Fibroblast of peridontal ligament (primary cell): ENCODE measurements around the gene NUDT11.
"Not testable (repeated sequence)": the region's sequence is repeated elsewhere in the genome, so short reads cannot be mapped to it uniquely, and the experiment has no call there.

ENCODE experiments used
- DNase-seq: peaks from one replicate; pipeline ENCODE4 v3.0.0-alpha.2; 2010; ENCODE audit errors: extremely low read depth

Gene NUDT11

DNA sequence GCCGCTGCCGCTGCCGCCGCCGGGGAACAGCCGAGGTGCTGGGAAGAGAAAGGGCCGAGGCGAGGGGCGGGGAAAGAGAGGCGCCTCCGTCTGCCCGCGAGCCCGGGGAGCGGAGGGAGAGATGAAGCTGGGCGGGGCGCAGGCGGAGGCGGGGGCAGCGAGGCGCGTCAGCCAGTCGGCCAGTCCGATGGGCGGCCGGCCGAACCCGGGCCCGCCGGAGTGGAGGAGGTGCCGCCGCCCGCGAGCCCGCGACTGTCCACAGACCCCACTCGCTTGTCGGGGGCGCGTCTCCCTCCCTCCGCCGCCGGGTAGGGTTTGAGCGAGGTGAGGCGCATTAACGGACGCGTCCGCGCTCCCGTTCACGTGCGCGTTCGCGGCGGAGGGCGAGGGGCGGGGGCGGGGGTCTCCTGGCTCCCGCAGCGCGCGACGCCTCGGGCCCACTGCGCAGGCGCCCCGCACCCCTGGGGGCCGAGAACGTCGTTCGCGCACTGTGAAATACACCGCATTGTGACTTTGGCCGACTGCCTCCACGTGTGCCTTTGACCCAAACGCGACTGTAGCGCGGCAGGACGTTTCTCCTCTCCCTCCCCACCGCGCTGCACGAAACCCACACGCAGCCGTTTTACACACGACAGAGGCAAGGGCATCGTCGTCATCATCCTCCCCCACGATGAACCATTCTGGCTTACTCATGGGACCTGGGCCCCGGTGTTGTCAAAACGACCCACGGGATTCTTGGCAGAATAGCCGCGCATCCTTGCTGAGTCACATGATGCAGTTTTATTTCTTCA is at the start of gene NUDT11:
Gene NUDT11 (minus strand): TSS at position 92 of the 791 bp plus-strand sequence. CDS start 148 bp downstream, outside the sequence.
- peak; percentile 38 for DNase-seq

DNA sequence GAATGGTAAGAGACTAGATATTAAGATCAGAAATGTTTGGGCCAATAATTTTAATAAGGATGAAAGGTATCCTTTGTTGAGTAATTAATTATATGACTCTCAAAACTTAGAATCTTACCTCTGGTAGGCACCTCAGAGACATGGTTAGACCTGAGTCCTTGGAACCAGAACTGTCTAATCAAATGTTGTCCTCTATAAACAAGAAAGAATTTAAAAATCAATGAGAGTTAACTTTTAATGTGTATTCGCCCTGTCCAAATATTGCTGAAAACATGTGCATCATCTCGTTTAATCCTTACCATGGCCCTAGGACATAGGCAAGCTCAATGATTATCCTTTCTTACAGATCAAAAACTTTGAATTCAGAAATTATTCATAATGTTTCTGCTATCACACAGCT is 24.0 kb upstream of the NUDT11 start:
- DNase-seq: no peak

DNA sequence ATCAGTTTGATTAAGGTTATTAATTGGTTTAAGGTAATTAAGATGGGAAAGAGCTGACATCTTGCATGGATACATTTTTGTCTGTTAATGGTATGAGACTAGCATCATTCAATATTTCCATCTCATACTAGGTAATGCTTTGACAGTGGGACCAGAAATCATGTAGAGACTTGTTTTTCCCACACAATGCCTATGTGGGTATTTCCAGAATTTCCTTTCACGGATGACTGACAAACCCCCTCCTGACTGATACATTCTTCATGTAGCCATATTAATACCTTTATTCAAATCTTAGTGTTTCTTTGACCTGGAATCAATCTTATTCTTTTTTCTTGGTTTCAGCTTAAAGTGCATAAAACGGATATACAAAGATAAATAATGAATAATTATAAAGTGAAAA is 22.7 kb upstream of the NUDT11 start:
- not testable (repeated sequence) for DNase-seq

DNA sequence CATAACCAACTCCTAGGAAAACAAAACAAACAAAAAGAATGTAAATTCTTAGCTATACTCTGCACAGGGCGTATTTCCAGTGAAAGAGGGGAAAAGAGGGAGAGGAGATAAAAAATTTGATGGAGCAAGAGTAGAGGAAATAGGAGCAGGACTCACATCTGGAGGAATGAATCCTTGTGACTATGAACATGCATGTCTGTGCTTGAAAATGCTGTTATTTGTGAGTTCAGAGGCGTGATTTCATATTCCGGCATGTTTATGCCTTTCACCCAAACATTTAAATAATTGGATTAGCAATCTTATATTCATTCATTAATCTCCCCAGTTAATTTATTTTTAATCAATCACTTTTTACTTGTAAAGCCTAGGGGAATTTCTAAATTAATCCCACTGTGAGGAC is 11.2 kb upstream of the NUDT11 start:
- no peak for DNase-seq

DNA sequence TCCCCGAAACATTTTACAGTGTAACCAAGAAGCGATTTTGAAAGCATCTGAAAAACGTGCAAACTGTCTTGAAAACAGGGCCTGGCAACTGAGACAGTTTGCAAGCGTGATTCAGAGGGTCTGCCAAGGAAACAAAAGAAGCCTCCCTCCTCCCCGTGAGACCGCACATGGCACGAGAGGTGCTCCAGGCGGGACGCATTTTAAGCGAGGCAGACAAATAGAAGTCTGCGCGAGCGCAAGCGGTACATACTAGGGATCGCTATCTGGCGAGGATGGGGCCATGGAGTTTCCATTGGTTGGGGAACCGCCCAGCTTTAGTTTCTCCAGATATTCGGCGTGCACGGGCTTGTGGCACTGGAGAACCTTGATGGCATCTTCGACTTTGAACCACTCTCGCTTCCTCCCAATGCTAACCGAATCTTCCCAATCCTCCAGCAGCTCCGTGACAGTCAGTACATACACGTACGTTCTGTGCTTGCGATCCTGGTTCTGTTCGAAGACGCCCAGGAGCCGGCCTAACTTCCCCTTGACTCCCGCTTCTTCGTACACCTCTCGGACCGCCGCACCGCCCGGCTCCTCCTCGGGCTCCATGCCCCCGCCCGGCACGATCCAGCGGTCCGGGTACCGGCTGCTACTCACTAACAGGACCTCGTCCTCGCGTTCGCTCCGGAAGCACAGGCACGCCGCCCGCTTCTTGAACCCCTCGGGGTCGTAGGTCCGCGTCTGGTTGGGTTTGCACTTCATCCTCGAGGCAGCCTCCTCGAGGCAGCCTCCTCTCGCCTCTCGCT is 497 bp downstream of the NUDT11 start:
- DNase-seq: peak; percentile 15

DNA sequence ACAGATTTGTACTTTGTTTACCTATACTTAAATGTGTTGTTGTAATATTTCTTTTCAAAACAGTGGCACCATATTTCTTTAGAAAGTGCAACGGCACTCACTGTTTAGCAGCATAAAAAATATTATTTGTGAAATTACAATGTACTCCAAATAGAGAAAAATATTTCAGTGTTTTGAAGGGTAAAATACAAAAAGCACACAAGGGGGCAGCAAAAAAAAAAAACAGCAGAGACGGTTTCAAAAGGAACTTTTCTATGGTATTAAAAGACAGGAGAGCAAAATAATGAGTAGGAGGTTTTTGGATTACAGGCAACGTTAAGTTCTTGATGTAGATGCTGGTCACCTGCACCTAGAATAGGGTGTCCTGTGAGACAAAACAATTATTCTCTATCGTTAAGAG is 2.0 kb downstream of the NUDT11 start:
- peak; percentile 23 for DNase-seq

DNA sequence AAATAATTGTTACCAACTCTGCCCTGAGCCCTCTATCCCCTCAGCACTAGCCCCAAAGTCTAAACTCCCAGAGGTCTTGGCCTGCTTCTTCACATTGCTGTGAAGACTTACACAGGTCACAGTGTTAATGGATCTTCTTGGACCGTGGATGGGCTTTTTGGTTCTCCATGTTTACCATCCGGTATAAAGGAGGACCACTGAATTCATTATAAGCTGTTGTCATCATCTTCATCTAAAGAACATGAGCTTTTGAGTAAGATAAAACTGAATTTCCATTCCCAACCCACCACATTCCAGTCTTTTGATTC is 8.5 kb downstream of the NUDT11 start:
- DNase-seq: peak; percentile 24

DNA sequence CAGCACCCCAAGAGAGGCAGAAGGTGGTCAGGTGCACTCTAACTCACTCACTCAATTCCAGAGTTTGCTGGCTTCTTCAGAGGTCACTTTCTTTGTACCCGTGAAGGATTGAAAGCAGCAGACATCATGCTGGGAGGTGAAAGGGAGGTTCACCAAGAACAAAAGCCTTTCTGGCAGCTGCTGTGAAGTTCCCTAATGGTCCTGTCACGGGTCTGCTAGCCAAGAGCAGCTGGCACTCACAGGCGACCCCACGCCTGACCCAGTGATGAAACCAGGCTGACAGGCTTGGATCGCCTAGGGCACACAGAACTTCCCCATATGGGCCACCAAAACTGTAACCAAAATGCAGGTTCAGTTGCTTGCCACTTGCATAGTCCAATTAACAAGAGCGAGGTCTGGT is 11.8 kb downstream of the NUDT11 start:
- DNase-seq: no peak

DNA sequence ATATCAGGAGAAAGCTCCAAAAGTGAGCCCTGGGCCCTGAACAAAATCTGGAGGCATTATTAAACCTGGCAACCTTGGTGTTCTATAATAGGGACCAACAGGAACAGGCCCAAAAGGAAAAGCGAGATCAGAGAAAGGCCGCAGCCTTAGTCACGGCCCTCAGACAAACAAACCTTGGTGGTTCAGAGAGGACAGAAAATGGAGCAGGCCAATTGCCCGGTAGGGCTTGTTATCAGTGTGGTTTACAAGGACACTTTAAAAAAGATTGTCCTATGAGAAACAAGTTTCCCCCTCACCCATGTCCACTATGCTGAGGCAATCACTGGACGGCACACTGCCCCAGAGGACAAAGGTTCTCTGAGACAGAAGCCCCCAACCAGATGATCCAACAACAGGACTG is 14.0 kb downstream of the NUDT11 start:
- DNase-seq: not testable (repeated sequence)

DNA sequence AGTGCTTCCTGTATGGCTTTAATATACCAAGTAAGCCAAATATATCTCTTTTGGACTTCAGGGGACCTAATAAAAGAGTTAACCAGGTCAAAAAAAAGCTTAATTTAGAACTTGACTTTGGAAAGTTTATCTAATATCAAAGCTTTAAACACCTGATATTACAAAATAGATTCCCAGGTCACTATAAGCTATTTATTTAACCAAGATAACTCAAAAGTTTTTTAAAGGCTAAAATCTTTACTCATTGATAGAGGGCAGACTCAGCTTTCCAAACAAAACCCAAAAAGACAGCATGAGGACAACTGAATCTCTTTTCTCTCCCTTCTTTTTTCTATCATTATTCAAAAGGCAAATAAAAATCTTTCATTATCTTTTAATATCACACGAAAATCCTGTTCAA is 19.5 kb downstream of the NUDT11 start:
- no peak for DNase-seq

DNA sequence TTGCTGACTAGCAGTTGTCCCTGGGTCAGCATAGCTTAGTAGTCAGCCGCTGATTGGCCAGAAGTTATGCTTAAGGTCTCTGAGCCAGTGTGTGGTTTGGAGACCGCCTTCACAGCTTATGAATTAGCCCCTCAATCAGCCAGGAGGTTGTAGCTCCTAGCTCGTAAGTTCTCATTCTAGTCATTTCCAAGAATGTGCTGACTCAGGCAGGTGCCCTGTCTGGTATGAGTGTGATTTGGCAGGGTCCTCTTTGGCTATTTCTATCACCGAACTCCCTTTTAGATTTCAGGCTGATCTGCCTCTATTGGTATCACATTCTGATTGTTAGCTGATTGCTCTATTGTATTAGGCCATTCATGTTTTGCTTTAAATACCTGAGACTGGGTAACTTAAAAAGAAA is 33.1 kb downstream of the NUDT11 start:
- no peak for DNase-seq

DNA sequence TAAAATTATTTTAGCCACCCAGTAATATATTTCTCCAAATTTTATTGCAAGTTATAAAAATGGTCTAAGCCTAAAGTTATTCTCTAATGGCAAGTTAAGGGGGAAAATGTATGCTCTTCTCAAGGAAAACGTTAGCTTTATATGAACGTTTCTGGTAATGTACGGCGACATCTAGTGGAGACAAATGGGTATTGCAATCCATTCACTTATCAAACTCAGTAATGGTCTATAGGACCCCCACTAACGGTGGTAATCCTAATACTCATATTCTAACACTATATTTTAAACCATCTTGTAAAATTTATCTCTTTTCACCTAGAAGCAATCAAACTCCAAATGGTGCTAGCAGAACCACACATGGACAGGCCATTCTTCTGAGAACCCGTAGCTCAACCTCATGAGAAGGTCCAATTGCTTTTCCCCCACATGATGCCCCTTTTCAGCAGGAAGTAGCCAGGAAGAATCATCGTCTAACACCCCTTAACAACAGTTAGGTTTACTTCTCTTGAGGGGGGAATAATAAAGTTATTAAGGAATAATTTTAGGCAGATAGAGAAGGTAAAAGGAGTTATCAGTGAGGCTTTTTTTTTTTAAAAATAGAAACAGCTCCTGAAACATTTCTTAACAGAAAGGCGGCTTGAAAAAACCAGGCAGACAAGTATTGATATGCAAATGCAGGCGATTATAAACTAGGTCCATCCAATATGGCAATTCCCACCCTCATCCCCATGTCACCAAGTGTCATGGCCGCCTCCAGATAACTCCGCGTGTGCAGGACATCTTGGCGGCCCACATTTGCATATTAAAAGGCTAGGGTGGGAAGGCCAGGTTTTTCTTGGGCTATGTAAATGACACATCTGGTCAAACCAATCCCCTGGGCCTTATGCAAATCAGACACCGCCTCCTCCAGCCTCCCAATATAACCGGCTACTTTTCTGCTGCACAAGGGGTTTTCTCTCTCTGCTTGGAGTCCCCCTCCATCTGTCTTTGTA is 35.0 kb downstream of the NUDT11 start:
- peak; percentile 55 for DNase-seq

DNA sequence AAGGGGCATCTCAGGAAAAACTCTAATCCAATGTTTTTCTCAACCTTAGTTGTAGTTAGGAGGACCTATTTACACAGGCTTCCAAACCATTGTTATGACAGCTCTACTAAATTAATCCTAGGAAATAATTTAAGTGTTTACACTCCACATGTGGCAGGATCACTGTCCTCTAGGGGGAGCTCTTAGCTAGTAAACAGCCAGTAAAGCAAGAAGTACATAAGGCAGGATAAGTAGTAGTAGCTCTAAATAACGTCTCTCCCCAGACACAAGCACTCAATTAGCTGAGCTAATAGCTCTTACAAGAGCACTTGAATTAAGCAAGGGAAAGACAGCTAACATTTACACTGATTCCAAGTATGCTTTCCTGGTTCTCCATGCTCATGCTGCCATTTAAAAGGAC is 37.3 kb downstream of the NUDT11 start:
- DNase-seq: peak; percentile 18

DNA sequence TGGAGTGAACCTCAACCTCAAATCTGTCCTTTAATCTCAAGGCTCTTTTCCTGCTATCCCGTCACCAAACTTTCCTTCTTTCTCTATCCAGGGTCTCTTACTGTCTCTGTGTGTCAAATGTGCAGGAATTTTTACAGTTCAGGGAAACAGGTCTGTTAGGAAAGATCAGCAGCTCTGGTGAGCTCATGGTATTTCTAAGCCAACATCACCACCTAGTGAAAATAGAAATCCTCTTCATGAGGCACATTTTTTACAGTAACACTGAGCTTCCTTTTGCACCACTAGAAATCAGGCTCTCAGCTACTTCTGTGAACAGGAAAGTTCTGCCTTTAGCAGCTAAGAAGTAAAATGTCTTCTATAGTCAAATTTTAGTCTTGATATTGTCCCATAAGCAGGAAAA is 39.6 kb downstream of the NUDT11 start:
- peak; percentile 2 for DNase-seq

DNA sequence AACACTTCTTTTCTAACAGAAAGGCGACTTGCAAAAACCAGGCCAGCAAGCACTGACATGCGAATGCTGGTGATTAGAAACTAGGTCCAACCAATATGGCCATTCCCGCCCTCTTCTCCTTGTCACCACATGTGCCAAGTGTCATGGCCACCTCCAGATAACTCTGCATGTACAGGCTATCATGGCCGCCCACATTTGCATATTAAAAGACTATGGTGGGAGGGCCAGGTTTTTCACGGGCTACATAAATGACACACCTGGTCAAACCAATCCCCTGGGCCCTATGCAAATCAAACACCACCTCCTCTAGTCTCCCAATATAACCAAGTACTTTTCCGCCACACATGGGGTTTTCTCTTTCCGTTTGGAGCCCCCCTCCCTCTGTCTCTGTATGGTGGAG is 40.1 kb downstream of the NUDT11 start:
- no peak for DNase-seq

DNA sequence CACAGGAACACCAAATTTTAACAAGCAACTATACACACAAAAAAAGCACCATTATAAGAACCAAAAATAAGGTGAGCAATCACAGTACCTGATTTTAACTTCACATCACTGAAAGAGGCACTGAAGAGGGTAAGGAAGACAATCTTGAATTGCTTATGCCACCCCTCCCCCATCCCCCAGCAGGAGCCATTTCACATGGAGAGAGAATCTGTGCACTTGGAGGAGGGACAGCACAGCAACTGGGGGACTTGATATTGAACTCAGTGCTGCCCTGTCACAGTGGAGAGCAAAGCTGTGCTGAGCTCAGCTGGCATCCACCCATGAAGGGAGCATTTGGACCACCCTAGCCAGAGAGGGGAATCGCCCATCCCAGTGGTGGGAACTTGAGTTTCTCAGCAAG is 56.0 kb downstream of the NUDT11 start:
- no peak for DNase-seq
